Tibial nerve (tissue), 4 donors: ENCODE results near the gene EOLA1. TPM values are rescaled to one million over a fixed set of nuclear protein-coding genes. Genes with fewer than 3 reads are reported as not detected.

Source experiments
- DNase-seq, 2 donors: peaks; one replicate each; pipeline ENCODE4 v3.0.0-alpha.2; 2019; ENCODE audit warnings: low spot score in 2 of 2
- H3K27ac ChIP-seq, 4 donors: fragments of 200-600 bp; sonication (generic) in 3 of 4; one replicate each; pipeline ENCODE4 v1.5.1; 2017 to 2019; ENCODE audit warnings: mild to moderate bottlenecking in 1 of 4
- H3K27me3 ChIP-seq, 2 donors: fragments of 200-600 bp; sonication (generic) in 1 of 2; one replicate each; pipeline versions ENCODE4 v1.5.1 to v1.6.0; 2017 to 2019
- H3K36me3 ChIP-seq, 3 donors: fragments of 200-600 bp; sonication (generic); one replicate each; pipeline ENCODE4 v1.5.1; 2018 to 2019
- H3K4me1 ChIP-seq, 4 donors: fragments of 200-600 bp; sonication (generic) in 3 of 4; one replicate each; pipeline ENCODE4 v1.5.1; 2017 to 2019
- H3K4me3 ChIP-seq, 4 donors: fragments of 200-600 bp; sonication (generic) in 3 of 4; one replicate each; pipeline ENCODE4 v1.5.1; 2017 to 2019; ENCODE audit warnings: mild to moderate bottlenecking in 1 of 4, moderate library complexity in 1 of 4
- H3K9me3 ChIP-seq, 4 donors: fragments of 200-600 bp; sonication (generic) in 3 of 4; one replicate each; pipeline ENCODE4 v1.5.1; 2017 to 2019
- CTCF ChIP-seq, 5 experiments: fragments of 200-600 bp in 3 of 5; fragments of 450-650 bp in 2 of 5; sonication (generic) in 3 of 5; IDR thresholded peaks; one replicate each; pipeline ENCODE4 v1.5.1; 2016 to 2019; ENCODE audit warnings: antibody characterized with exemption in 5 of 5, mild to moderate bottlenecking in 3 of 5, moderate library complexity in 2 of 5
- EP300 ChIP-seq, 2 donors: sonication (generic); formaldehyde crosslinking; IDR thresholded peaks; one replicate each; pipeline ENCODE4 v1.6.1; 2017; ENCODE audit warnings: antibody characterized with exemption in 2 of 2, mild to moderate bottlenecking in 1 of 2
- POLR2A ChIP-seq, 2 donors: fragments of 450-650 bp; IDR thresholded peaks; one replicate each; pipeline ENCODE4 v1.6.1; 2017; ENCODE audit warnings: antibody characterized with exemption in 2 of 2, mild to moderate bottlenecking in 2 of 2, moderate library complexity in 2 of 2
- WGBS, 2 donors: methylation state at CpG; one replicate each; pipeline ENCODE4 v1.1.5; 2018; 5-methylcytosine and 5-hydroxymethylcytosine counted together
- total RNA-seq, 4 donors: library from RNA; depleted of rRNA; stranded (reverse); fragments of >200 nt; gene quantifications; one replicate each; pipeline ENCODE4 v1.1.0, GENCODE V29; 2016

EOLA1 gene
- total RNA-seq, 4 donors from 2014 or later, result 9.8 to 16.5 (median 12.3) TPM

GRCh38 chrX:149504226-149504914, 36.4 kb upstream of the EOLA1 start:
- TF ChIP-seq POLR2A (IDR thresholded peaks at IDR 0.05) (no peak), EP300 (IDR thresholded peaks at IDR 0.05) (no peak), CTCF (IDR thresholded peaks at IDR 0.05) (peak in 2 of 5 experiments; percentile 6 to 8)

GRCh38 chrX:149504915-149505651, 35.7 kb upstream of the EOLA1 start, which contains the start of gene IDS:
IDS (minus strand) TSS chrX:149505306; CDS start chrX:149505137, 169 bp downstream.
- Histone ChIP-seq H3K9me3 (no peaks in the 10 kb centered on the region), H3K27ac (peak within 1 kb of the TSS; percentile 79 to 95 (median 93)), H3K4me3 (peak within 1 kb of the TSS; percentile 63 to 83 (median 65)), H3K4me1 (peaks cover 0 to 12% (median 0%) of the 10 kb centered on the region in 4 donors), H3K27me3 (no peaks in the 10 kb centered on the region), H3K36me3 (peaks cover 0 to 19% (median 0%) of the 10 kb centered on the region in 3 donors)
- TF ChIP-seq CTCF (IDR thresholded peaks at IDR 0.05) (peak in 2 of 5 experiments; percentile 21 to 25), POLR2A (IDR thresholded peaks at IDR 0.05) (peak; percentile 61 to 94), EP300 (IDR thresholded peaks at IDR 0.05) (peak; percentile 45 to 84)
- peak; percentile 75 to 81 for DNase-seq
- WGBS, 2 donors, result 1 to 31% methylated on average over 17 to 54 of the region's 54 CpGs

More at GRCh38 chrX:149504226-149504914, 36.4 kb upstream of the EOLA1 start:
- peaks cover 0 to 12% (median 0%) of the 10 kb centered on the region in 4 donors for H3K4me1 ChIP-seq
- peaks cover 0 to 26% (median 0%) of the 10 kb centered on the region in 3 donors for H3K36me3 ChIP-seq
- H3K27ac ChIP-seq, result peak overlapping the region; percentile 79 to 95 (median 93)
- WGBS, 2 donors, result 41 to 54% methylated on average over 10 of the region's 10 CpGs
- no peaks in the 10 kb centered on the region for H3K9me3 ChIP-seq
- H3K27me3 ChIP-seq, result no peaks in the 10 kb centered on the region
- H3K4me3 ChIP-seq, result peak overlapping the region; percentile 63 to 83 (median 65)
- no peak for DNase-seq

- no peak for DNase-seq
- H3K27me3 ChIP-seq, result no peaks in the 10 kb centered on the region
- 75 to 78% methylated on average over 9 of the region's 9 CpGs for WGBS, 2 donors
- TF ChIP-seq POLR2A (IDR thresholded peaks at IDR 0.05) (no peak), EP300 (IDR thresholded peaks at IDR 0.05) (no peak), CTCF (IDR thresholded peaks at IDR 0.05) (no peak)
- H3K4me3 ChIP-seq, result peak overlapping the region in 3 of 4 donors; percentile 63 to 83 (median 67)
- H3K27ac ChIP-seq, result peak overlapping the region; percentile 74 to 95 (median 86)
- no peaks in the 10 kb centered on the region for H3K9me3 ChIP-seq
- peaks cover 0 to 18% (median 0%) of the 10 kb centered on the region in 3 donors for H3K36me3 ChIP-seq
- H3K4me1 ChIP-seq, result peaks cover 0 to 12% (median 0%) of the 10 kb centered on the region in 4 donors
Measured at GRCh38 chrX:149505671-149506070, 35.1 kb upstream of the EOLA1 start.

GRCh38 chrX:149506349-149506748, 34.5 kb upstream of the EOLA1 start:
- 80 to 97% methylated on average over 2 of the region's 2 CpGs for WGBS, 2 donors
- Histone ChIP-seq H3K27me3 (no peaks in the 10 kb centered on the region), H3K27ac (no peak overlapping the region), H3K4me3 (no peak overlapping the region), H3K9me3 (no peaks in the 10 kb centered on the region), H3K4me1 (peaks cover 0 to 12% (median 0%) of the 10 kb centered on the region in 4 donors), H3K36me3 (peaks cover 0 to 11% (median 0%) of the 10 kb centered on the region in 3 donors)
- no peak for TF ChIP-seq CTCF (IDR thresholded peaks at IDR 0.05)
- no peak for DNase-seq

- no peaks in the 10 kb centered on the region for H3K9me3 ChIP-seq
- H3K27me3 ChIP-seq, result no peaks in the 10 kb centered on the region
- H3K27ac ChIP-seq, result no peak overlapping the region
- H3K4me3 ChIP-seq, result no peak overlapping the region
- no peak for DNase-seq
- H3K4me1 ChIP-seq, result peaks cover 0 to 8% (median 0%) of the 10 kb centered on the region in 4 donors
- WGBS, 2 donors, result 78 to 84% methylated on average over 1 of the region's 1 CpG
- TF ChIP-seq CTCF (IDR thresholded peaks at IDR 0.05), result no peak
- no peak for TF ChIP-seq POLR2A (IDR thresholded peaks at IDR 0.05)
- TF ChIP-seq EP300 (IDR thresholded peaks at IDR 0.05), result no peak
- no peaks in the 10 kb centered on the region for H3K36me3 ChIP-seq
Measured at GRCh38 chrX:149508467-149508866, 32.3 kb upstream of the EOLA1 start.
